Calu3 (cell line): ENCODE measurements around the gene LKAAEAR1. TPM values are rescaled to one million over a fixed set of nuclear protein-coding genes. Genes with fewer than 3 reads are reported as not detected.

ENCODE experiments used
- microRNA-seq: library from miRNA; unstranded; fragments of <30 nt; microRNA quantifications from one replicate; pipeline ENCODE4 v1.2.0, GENCODE V29; 2022
- total RNA-seq: library from RNA; stranded (reverse); gene quantifications from 2 replicates; pipeline ENCODE4 v1.2.3, GENCODE V29; 2022

The LKAAEAR1 gene
- total RNA-seq, 1 experiment from 2014 or later: not detected

Small RNAs within 50 kb of the gene (microRNA-seq; reads per million reads assigned to microRNA genes)
- gene MIR6813: 1.1 reads per million

Other genes starting within 250 kb of the LKAAEAR1 start
- gene ABHD16B, start 222.9 kb downstream of the LKAAEAR1 start, total RNA-seq: 0.24 TPM in 1 of 2 replicates, not detected in the other
- gene TPD52L2, start 219.1 kb downstream of the LKAAEAR1 start, total RNA-seq: 192 and 197 TPM in 2 replicates
- 79.9 and 85.9 TPM in 2 replicates for gene DNAJC5, start 189.3 kb downstream of the LKAAEAR1 start, total RNA-seq
- gene UCKL1, start 128.0 kb downstream of the LKAAEAR1 start, total RNA-seq: 85.1 and 86.3 TPM in 2 replicates
- gene ZNF512B, start 114.5 kb downstream of the LKAAEAR1 start, total RNA-seq: 58.1 and 62.8 TPM in 2 replicates
- gene SAMD10, start 104.8 kb downstream of the LKAAEAR1 start, total RNA-seq: 23.6 and 23.7 TPM in 2 replicates
- 111 and 113 TPM in 2 replicates for gene PRPF6, start 103.3 kb downstream of the LKAAEAR1 start, total RNA-seq
- gene C20orf204, start 48.2 kb downstream of the LKAAEAR1 start, total RNA-seq: 4.9 and 5.0 TPM in 2 replicates
- not detected in 2 replicates for gene SOX18, start 34.8 kb downstream of the LKAAEAR1 start, total RNA-seq
- 39.9 and 43.7 TPM in 2 replicates for gene TCEA2, start 21.2 kb downstream of the LKAAEAR1 start, total RNA-seq
- gene RGS19, start 4.9 kb downstream of the LKAAEAR1 start, total RNA-seq: 17.2 and 17.8 TPM in 2 replicates
- 0.17 and 0.33 TPM in 2 replicates for gene OPRL1, start 4.3 kb downstream of the LKAAEAR1 start, total RNA-seq
- not detected in 2 replicates for gene NPBWR2, start 23.2 kb upstream of the LKAAEAR1 start, total RNA-seq
- 0.45 TPM in 1 of 2 replicates, not detected in the other for gene MYT1, start 80.1 kb upstream of the LKAAEAR1 start, total RNA-seq
- gene PCMTD2, start 171.3 kb upstream of the LKAAEAR1 start, total RNA-seq: 61.2 and 62.2 TPM in 2 replicates